RWPE1 (cell line): Measurements from ENCODE around the gene DALRD3.

Experiments used
- CTCF ChIA-PET: fragments of 350-600 bp; sonication (Branson Sonifier 250); formaldehyde crosslinking; extraction: SDS; loops from one replicate; lab custom pipeline; 2021; lab: Yijun Ruan, JAX
- POLR2A ChIA-PET: fragments of 400-600 bp; formaldehyde crosslinking; extraction: SDS; loops from one replicate; lab custom pipeline; 2020; ENCODE audit warnings: antibody characterized with exemption; ENCODE audit not compliant: low non-redundant PET; lab: Yijun Ruan, JAX
- DNase-seq: peaks from one replicate; pipeline ENCODE4 v3.0.0; 2012; ENCODE audit warnings: low spot score
- H3K27ac ChIP-seq: fragments of 450-650 bp; 2 replicates; pipeline ENCODE4 v1.5.1; 2017
- TF ChIP-seq, protein P1 (sequence below): fragments of 450-650 bp; conservative IDR thresholded peaks from 2 replicates; pipeline ENCODE4 v1.5.1; 2017; ENCODE audit warnings: low read depth, mild to moderate bottlenecking

The DALRD3 gene, protein sequence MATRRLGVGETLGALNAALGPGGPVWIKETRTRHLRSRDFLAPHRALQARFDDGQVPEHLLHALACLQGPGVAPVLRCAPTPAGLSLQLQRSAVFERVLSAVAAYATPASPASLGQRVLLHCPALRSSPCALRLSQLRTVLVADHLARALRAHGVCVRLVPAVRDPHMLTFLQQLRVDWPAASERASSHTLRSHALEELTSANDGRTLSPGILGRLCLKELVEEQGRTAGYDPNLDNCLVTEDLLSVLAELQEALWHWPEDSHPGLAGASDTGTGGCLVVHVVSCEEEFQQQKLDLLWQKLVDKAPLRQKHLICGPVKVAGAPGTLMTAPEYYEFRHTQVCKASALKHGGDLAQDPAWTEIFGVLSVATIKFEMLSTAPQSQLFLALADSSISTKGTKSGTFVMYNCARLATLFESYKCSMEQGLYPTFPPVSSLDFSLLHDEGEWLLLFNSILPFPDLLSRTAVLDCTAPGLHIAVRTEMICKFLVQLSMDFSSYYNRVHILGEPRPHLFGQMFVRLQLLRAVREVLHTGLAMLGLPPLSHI

DNA sequence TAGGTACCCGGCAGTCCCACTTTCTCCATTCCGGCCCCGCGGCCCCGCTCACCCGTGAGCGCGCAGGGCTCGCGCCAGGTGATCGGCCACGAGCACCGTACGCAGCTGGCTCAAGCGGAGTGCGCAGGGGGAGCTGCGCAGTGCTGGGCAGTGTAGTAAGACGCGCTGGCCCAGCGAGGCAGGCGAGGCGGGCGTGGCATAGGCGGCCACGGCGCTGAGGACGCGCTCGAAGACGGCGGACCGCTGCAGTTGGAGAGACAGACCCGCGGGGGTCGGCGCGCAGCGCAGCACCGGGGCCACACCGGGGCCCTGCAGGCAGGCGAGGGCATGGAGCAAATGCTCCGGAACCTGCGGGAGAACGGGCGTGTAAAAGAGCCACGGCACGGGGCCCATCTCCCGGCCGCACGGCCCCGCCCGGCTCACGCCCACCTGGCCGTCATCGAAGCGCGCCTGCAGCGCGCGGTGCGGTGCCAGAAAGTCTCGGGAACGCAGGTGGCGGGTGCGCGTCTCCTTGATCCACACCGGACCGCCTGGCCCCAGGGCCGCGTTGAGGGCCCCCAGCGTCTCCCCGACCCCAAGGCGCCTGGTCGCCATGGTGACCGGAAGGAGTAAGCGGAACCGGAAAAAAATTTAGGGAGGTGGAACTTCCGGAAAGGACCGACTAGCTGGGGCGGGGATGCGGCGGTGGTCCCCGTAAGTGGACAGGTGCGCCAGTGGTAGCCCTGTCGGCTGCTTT, at the start of gene DALRD3:
TSS of gene DALRD3 (minus strand) at position 610 of the 736 bp plus-strand sequence. CDS start at position 594, 16 bp downstream.
- peak within 1 kb of the TSS; percentile 98 for H3K27ac ChIP-seq
- TF ChIP-seq, protein P1, sequence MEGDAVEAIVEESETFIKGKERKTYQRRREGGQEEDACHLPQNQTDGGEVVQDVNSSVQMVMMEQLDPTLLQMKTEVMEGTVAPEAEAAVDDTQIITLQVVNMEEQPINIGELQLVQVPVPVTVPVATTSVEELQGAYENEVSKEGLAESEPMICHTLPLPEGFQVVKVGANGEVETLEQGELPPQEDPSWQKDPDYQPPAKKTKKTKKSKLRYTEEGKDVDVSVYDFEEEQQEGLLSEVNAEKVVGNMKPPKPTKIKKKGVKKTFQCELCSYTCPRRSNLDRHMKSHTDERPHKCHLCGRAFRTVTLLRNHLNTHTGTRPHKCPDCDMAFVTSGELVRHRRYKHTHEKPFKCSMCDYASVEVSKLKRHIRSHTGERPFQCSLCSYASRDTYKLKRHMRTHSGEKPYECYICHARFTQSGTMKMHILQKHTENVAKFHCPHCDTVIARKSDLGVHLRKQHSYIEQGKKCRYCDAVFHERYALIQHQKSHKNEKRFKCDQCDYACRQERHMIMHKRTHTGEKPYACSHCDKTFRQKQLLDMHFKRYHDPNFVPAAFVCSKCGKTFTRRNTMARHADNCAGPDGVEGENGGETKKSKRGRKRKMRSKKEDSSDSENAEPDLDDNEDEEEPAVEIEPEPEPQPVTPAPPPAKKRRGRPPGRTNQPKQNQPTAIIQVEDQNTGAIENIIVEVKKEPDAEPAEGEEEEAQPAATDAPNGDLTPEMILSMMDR: no peak
- DNase-seq: no peak
- ChIA-PET CTCF (interaction anchor here (0.6 to 1.0 kb wide), 3 partner anchors 30 to 427 kb away, joined by 3 to 4 read pairs (median 3); no protein-coding TSS in a partner anchor), POLR2A (no interaction called here)

DNA sequence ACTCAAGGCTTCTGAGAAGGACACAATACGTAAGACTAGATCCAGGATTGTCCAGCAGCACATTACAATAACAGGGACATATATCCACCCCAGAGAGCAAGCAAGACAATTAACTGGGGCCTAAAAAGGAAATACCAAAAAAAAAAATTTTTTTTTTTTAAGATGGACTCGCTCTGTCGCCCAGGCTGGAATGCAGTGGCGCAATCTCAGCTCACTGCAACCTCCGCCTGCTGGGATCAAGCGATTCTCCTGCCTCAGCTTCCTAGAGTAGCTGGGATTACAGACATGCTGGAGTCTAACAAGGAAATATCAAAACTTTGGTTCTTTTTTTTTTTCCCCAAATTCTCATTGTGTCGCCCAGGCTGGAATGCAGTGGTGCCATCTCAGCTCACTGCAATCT, 39.6 kb upstream of the DALRD3 start:
- DNase-seq: no peak
- POLR2A ChIA-PET: no interaction called here
- TF ChIP-seq, protein P1: no peak
- CTCF ChIA-PET: interaction anchor here (0.6 kb wide), 1 partner anchor 37 kb away, joined by 4 read pairs; no protein-coding TSS in a partner anchor
- no peak overlapping the region for H3K27ac ChIP-seq

DNA sequence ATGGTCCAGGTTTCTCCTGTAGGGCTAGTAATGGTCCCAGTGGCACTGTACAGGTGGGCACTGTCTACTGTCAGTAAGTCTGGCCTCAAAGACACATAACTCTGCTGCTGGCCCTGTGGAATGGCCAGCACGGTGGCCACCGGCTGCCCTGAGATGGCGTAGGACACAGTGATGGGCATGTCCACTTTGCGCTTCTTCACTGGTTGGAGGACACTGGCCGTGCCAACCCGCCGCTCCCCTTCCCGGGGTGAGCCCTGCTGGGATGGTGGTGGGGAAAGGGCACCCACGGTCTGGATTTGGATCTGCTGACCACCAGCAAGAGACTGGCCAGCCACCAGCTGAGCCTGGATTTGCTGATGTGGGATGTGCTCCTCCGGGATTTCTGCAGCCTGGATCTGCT, 38.9 kb upstream of the DALRD3 start:
- H3K27ac ChIP-seq: no peak overlapping the region
- POLR2A ChIA-PET: no interaction called here
- DNase-seq: no peak
- TF ChIP-seq, protein P1: no peak
- CTCF ChIA-PET: no interaction called here

DNA sequence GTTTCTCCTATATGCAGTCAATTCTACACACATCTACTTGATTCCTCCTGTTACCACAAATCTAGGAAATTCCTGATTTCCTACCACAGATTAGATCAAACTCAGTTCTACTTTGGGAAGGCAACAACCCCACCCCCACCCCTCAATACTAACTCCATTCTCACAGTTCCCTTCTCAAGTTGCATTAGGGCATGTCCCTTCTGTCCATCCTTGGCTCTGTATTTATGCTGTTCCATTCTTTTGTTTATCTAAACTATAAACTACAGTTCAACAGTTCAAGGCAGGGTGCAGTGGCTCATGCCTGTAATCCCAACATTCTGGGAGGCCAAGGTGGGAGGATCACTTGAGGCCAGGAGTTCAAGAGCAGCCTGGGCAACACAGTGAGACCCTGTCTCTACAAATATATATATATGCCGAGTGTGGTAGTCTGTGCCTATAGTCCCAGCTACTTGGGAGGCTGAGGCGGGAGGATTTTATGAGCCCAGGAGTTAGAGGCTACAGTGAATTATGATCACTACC, 36.0 kb upstream of the DALRD3 start:
- POLR2A ChIA-PET: no interaction called here
- H3K27ac ChIP-seq: no peak overlapping the region
- TF ChIP-seq, protein P1: no peak
- DNase-seq: no peak
- CTCF ChIA-PET: no interaction called here

DNA sequence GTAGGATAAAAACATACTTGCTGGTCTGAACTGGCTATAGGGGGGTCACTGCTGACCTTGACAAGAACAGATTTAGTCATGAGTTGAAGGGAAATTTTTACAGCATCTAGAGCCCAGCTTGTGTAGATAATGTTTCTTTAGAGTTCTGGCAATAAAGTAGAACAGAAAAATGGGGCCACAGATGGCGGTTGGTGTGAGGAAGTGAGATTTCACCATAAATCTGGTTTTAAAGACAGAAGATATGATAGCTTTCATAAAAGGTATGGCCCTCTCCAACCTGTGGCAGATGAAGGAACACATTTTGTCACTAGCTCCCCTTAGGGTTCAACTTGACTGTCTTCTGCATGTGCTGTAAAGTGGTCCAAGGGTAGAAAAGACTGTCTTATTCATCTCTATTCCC, 35.2 kb upstream of the DALRD3 start:
- ChIA-PET POLR2A (no interaction called here), CTCF (no interaction called here)
- TF ChIP-seq, protein P1: no peak
- DNase-seq: no peak
- no peak overlapping the region for H3K27ac ChIP-seq

DNA sequence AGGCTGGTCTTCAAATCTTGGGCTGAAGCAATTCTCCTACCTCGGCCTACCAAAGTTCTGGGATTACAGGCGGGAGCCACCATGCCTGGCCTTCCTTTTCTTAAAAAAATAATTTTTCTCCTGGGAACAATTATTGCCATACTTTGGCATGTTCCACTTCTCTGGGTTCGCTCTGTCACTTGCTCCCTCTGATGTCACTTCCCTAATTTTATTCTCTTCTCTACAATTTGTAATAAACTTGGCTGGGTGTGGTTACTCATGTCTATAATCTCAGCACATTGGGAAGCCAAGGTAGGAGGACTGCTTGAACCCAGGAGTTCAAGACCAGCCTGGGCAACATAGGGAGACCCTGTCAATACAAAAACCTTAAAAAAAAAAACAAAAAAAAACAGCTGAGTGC, 16.9 kb upstream of the DALRD3 start:
- ChIA-PET CTCF (no interaction called here), POLR2A (no interaction called here)
- no peak for DNase-seq
- no peak overlapping the region for H3K27ac ChIP-seq
- TF ChIP-seq, protein P1: no peak
